Stimulated activated CD4-positive, alpha-beta T cell treated with anti-CD3 and anti-CD28 coated beads, TNF-alpha, amount 100 ng/mL, for 1 hour (primary cell): ENCODE data around the gene INHA.

Experiments
- DNase-seq, 3 donors: peaks; one replicate each; pipeline ENCODE4 v3.0.0-alpha.2; 2020; ENCODE audit warnings: low read depth in 3 of 3, low spot score in 1 of 3

INHA gene

DNA sequence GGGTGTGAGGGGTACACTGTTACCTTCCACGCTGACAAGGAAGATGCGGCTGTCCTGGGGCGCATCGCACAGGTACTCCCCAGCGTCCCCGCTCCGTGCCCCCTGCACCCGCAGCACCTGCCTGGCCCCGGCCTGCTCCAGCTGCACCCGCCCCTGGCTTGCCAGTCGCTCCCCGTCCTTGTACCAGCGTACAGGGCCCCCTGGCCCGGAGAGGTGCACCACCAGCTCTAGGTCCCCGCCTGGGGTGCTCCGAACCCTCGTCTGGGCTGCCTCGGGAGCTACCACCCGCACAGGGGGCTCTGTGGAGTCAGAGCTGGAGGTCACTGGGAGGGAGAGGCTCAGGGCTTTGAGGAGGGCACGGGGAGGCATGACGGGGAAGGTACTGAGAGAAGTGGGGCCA is 14.8 kb upstream of the INHA start:
- DNase-seq = no peak

DNA sequence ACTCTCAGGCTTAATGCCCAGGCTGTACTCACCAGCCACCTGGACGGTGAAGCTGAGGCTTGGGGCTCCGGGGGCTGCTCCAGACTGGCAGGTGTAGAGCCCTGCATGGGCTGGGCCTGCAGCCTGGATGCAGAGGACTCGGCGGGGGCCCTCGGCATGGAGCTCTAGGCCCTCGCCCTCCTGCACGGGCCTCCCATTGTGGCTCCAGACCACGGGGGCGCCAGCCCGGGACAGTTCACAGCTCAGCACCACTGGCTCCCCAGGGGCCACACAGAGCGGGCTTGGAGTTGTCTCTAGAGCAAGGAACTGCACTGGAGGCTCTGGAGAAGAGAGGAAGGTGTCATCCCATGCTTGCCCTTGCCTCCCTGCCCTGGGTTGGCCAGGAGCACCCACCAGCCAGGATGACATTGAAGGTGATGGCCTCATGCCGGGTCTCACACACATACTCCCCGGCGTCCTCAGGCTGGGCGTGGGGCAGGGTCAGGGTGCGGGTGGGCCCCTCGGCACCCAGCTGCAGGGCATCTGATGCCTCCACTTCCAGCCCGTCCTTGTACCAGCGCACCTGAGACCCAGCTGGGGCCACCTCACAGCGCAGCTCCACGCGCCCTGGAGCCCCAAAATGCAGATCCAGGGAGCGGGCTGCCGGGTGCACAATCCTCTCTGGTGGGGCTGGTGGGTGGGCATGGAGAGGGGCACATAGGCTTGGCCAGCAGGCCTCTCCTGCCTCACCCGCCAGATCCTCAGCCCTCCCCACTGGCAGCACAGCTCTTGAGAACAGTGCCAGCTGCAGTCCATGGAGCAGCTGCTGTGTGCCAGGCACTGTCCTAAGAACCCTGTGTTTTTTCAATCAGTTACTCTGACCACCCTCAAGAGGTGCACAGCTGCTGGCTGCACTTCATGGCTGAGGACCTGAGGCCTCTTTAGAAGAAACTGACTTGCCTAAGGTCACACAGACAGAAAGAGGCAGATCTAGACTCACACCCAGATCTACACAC is 14.0 kb upstream of the INHA start:
- no peak for DNase-seq

DNA sequence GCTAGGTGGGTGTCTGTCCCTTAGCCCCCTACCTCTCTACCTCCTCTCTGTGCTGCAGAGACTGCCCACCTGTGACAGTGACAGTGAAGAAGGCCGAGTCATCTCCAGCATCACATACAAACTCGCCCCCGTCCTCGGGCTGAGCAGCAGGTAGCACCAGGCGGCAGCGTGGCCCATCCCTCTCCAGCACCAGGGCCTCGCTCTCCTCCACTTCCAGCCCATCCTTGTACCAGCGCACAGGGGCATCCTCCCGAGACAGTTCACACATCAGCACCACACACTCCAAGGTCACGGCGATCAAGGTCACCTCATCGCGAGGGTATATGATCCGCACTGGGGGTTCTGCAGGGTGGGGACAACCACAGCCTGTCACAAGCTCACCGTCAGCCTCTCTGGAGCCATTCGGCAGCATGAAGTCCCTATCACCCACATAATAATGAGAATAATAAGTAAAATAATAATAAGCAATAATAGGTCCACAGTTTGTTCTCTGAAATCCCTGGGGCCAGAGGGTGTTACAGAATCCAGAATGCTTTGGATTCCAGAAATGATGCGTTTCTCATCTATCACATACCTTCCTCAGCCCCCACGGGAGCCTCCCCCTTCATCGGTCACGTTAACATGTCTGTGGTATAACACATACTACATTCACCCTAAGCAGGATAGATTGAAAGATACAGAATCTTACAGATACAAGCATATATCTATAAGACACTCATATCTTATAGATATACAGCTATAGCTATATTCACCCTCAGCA is 12.8 kb upstream of the INHA start:
- DNase-seq = no peak

DNA sequence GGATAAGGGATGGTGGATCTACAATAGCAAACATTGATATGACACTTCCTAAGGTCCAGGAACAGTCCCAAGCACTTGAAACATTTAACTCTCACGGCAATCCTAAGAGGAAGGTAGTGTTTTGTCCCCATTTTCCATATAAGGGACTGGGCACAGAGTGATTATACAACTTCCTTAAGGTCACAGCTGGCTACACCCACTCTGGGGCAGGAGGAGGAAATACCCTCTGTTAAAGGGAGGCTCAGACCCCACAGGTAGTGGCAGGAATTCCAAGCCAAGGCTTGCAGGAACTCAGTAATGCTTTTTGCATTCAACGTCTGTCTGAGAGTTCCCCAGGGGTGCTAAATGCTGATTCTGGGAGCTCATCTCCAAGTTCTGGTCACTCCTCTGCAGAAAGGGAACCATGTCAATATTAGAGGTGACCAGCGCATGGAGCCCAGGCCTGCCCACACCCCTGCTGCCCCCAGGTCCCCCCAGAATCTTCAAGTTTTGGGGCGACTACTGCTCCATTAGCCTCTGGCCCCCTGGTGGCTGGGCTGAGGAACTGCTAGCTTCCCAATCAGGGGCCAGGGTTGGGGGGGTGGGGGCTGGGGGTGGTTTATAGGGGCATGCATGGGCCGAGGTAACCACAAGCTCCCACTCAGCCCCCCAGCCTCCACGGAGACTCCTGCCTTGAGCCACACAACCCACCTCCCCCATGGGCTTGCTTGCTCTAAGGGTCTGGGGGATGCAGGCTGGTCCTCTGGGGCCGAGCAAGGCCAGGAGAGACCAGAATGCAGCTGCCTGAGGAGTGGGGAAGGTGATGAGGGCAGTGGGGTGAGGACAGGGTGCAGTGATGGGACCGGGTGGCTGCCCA is 11.8 kb upstream of the INHA start:
- DNase-seq = no peak

DNA sequence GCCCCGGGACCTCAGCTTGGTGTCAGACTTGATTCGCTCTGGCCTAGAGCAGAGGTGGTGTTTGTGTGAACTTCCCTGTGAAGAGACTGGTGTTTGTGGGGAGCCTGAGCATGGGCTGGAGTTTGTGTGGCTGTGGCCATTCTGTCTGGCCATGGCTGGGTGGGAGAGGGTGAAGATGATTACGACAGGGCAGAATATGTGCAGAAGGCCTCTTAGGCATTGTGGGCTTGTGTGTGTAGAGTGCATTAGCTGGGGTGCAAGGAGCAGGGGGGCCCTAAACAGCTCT is 11.3 kb upstream of the INHA start:
- no peak for DNase-seq

DNA sequence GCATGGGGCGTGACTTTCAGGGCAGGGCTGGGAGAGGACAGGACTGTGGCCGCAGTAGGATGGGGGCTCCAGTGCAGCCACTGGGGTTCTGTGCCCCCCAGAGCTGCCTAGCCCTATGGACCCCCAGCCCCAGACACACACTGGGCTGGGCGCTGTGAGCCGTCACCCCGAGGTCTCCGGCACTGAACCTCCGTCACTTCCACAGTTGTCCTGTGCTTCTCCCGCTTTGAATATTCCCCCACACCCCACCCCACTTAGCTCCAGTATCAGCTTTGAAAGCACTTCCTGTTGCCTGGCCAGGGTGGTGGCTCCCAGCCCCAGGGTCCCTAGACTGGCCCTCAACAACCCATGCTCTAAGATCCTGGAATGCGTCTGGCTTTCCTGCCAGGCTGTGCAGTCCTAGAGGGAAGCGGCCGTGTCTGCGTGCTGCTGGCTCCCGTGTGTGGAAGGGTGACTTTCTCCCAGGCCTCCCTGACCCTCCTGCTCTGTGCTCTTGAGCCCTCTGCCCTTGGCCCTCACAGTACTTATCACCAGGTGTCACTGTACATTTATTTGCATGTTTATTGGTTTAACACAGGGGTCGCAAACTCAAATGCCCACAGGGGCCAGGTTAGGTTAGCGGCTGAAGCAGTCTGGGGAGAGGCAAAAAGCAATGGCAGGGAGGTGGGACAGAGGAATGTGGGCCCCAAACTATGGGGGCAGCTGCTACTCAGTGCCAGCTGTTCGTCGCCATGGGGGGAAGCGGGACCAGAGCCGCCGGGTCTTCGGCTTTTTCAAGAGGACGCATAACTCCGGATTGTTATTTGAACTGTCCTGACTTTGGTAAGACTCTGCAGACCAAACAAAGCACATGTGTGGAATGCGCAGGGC is 10.7 kb upstream of the INHA start:
- no peak for DNase-seq

DNA sequence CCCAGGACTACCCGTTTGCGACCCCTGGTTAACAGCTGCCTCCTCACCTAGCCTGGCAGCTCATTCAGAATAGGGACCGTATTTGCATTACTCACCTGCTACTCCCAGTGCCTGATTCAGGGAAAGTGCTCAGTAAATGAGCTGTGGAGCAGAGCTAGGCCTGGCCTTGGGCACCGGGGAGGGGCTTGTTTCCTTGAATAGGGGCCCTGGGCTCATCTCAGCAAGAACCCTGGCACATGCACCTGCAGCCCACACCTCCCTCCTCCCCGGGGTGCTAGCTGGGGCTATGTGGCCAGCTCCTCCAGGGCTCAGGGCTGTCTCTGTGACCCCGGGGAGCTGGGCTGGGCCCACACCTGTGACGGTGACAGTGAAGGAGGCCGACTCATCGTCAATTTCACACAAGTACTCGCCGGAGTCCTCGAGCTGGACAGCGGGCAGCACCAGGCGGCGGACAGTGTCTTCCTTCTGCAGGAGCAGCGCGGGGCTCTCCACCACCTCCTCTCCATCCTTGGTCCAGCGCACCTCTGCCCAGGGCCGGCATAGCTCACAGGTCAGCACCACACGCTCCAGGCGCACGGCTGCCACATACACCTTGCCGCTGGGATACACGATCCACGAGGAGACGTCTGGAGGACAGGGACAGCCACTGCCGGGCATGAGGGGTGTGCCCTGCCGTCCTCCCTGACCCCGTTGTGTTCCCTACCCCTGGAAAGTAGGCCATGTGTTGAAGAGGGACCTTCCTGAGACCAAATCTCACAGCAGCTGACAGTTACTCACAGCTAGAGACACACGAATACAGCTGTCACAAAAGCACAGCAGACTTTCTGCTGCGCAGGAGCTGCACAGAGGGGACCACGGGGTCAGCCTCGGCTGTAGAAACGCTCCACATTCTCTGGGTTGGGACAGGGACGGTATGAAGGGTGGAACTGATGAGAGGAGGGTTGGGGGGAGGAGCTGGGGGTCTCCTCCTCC is 9.8 kb upstream of the INHA start:
- DNase-seq = no peak

DNA sequence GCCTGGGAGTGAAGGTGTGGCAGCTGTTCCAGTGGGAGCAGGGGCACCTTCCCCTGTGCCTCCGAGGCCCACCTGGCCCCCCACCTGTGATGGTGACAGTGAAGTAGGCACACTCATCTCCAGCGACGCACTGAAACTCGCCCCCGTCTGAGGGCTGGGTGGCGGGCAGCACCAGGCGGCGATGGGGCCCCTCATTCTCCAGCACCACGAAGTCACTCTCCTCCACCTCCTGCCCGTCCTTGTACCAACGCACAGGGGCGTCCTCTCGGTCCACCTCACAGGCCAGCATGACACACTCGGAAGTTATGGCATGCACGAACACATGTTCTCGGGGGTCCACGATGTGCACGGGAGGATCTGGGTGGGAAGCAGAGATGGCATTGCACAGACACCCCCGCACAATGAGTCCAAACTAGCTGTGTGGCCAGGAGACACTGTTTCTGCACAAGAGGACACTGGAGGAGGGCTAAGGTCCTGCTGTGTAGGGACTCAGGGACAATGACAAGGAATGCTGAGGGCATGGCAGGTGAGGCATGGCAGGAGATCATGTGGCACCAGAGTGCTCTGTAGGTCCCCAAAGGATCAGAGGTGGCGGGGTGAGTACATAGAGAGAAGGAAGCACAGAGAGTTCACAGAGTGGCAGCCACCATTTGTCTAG is 8.7 kb upstream of the INHA start:
- DNase-seq = no peak

DNA sequence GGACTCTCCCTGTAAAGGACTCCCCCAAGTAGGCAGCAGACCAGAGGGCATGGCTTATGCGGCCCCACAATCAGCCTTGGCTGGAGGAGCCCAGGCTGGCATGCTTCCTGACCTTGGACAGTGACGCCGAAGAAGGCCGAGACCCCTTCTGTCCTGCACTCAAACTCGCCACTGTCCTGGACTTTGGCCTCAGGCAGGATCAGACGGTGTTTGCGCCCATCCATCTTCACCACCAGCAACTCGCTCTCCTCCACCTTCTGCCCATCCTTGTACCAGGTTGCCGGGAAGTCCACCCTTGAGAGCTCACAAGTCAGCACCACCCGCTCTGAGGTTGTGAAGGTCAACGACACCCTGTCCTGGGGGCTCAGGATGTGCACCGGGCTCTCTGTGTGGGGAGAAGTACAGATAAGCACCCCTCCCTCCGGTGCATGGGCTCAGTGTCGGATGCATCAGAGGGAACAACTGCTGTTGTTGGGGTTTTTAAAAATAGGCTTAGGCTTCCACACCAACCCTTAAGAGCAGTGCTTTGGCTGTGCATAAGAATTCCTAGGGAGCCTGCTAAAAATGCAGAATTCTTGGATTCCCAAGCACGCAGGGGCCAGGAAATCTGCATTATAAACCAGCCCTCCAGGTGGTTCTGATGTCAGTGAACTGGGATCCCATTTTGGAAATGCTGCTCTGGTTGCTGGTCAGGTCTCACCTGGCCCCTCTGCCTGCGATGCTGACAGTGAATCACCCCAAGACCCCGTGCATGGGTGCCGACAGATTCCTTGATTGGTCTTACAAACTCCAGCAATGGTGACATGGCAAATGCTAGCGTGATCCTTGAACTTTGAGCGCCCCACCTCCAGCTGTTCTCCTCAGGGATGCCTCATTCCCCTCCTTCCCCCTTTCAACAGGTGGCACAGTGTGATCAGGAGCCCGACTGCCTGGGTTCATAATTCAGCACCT is 6.7 kb upstream of the INHA start:
- DNase-seq = no peak

DNA sequence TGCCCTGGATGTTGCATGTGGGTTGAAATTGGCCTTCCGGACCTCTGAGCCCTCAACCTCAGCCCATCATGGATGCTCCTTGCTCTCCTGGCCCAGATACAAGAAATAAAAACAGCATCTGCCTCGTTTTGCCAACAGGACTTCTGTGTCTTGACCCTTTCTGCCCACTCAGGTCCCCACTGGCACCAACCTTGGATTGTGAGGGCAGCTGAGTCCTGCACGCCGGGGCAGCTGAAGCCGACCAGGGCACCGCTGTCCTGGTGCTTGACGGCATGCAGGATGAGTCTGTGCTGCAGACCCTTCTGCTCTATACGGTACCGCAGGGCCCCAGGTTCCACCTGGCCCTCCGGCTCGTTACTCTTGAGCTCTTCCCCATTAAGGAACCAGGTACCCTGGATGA is 5.5 kb upstream of the INHA start:
- no peak for DNase-seq

DNA sequence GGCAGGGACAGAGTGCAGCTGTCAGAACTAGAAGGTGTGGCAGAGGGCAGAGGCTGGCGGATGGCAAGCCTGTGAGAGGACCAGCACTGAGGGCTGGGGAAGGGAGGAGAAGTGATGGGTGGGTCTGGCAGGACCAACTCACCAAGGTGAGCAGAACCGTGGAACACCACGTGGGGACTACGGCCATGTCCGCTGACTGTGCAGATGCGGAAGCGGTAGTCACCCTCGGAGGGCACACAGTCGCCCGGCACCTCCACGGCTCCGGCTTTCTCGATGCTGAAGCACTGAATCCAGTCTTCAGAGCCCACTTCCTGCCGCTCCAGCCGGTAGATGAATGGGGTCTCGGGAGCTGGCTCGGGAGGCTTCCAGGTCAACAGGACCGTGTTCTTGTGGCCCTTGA is 5.0 kb upstream of the INHA start:
- DNase-seq = no peak

DNA sequence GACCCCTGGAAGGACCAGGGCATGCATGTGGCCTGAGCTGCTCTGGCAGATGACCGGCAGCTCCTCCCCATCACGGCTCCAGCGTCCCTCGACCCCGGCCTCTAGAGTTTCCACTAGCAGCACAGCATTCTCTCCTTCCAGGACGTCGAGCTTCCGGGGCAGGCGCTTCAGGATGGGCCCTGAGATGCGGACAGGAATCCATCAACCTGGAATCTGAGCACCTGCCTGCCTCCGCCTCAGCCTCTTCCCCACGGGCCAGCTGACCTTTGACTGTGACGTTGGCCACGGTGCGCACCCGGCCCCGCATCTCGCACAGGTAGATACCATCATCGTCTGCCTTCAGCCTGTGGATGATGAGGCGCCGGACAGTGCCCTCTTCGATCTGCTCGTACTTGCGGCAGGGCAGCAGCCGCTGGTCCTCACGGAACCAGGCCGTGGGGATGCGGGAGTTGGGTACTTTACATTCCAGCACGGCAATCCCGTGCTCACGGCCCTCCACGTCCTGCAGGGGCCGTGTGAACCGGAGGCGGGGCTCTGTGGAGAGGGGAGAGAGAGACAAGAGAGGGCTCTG is 4.2 kb upstream of the INHA start:
- no peak for DNase-seq

DNA sequence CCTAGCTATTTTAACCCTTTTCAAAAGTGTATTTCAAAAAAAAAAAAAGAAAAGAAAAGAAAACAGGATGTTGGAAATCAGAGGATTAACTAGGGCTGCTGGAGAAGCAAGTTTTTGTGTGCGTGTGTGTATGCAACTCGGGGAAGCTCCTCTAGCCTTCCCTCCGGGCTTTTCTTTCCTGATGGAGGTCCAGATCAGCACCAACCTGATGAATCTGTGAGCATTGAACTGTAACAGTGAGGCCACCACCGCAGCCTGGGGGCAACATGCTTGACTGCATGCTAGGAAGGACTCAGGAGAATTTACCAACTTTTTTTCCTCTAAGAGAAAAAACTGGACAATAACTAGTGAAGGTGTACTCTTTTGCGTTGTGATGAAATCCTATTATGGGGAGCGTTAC is 3.1 kb upstream of the INHA start:
- DNase-seq = no peak

DNA sequence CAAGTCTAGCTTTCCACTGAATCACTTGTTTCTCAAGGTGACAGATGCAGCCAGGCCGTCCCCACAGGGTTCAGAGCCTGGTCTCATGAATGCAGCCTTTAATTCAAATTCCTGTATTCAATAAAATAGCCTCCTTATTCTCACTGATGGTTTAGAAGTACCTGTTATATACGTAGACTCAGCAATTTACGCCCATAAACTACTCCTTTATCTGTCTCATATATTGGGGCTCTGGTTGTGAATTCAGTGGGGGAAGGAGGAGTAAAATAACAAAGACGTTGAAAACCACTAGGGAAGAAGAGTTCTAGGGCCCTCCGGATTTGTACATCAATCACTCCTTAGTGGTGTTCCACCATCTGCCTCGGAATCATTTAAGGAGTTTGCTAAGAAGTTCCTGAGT is 2.5 kb upstream of the INHA start:
- no peak for DNase-seq

DNA sequence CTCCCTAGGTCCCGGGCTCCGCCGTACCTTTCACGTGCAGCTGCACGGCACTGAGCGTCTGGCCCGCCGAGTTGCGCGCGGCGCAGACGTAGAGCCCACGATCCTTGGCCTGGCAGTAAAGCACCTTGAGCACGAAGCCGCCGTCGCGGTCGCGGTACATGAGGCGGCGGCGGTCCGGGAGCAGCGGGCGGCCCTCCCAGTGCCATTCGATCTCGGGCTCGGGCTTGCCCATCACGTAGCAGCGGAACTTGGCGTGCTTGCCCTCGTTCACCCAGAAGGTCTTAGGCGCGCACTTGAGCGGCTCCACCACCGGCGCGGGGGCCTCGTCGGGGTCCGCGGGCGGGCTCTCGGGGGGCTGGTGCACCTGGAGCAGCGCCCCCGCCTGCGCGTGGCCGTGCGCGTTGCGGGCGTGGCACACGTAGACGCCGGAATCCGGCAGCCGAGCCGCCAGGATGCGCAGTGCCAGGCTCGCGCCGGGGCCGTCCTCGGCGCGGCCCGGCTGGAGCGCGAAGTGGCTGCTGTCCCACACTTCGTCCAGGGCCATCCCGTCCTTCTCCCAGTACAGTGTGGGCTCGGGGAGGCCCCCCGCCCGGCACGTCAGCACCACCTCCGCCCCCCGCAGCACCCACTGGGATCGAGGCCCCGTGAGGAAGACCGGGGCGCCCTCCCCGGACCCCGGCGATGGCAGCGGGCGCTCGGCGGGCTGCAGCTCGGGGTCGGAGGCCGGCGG is 1.8 kb upstream of the INHA start:
- DNase-seq = no peak

DNA sequence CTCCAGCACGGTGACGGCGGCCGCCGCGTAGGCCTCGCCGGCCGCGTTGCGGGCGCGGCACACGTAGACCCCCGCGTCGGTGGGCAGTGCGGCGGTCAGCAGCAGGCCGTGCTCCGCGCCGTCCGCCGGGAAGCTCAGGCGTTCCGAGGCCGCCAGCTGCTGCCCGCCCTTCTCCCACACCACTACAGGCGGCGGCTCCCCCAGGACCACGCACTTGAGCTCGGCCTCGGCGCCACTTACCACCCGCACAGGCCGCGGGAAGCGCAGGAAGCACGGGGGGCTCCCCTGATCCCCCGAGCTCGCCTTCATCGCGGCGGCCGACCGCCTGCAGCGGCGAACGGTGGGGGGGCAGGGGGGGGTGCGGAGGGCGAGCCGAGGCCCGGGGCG is 1.2 kb upstream of the INHA start:
- DNase-seq = no peak
